GM19395 (cell line): ENCODE data around the gene PML.
"Not testable (repeated sequence)": the region's sequence is repeated elsewhere in the genome, so short reads cannot be mapped to it uniquely, and the experiment has no call there.

Experiments used
- ATAC-seq: cut with Tn5 transposase; IDR thresholded peaks from one replicate; pipeline ENCODE4 v1.9.1; 2021; ENCODE audit warnings: mild to moderate bottlenecking, moderate library complexity; ENCODE audit not compliant: unreplicated experiment

PML gene

GRCh38 chr15:74055804-74056203 is 61.3 kb downstream of the PML start:
- ATAC-seq, result no peak

- not testable (repeated sequence) for ATAC-seq
These were observed 61.8 kb downstream of the PML start for GRCh38 chr15:74056330-74056729.

DNA sequence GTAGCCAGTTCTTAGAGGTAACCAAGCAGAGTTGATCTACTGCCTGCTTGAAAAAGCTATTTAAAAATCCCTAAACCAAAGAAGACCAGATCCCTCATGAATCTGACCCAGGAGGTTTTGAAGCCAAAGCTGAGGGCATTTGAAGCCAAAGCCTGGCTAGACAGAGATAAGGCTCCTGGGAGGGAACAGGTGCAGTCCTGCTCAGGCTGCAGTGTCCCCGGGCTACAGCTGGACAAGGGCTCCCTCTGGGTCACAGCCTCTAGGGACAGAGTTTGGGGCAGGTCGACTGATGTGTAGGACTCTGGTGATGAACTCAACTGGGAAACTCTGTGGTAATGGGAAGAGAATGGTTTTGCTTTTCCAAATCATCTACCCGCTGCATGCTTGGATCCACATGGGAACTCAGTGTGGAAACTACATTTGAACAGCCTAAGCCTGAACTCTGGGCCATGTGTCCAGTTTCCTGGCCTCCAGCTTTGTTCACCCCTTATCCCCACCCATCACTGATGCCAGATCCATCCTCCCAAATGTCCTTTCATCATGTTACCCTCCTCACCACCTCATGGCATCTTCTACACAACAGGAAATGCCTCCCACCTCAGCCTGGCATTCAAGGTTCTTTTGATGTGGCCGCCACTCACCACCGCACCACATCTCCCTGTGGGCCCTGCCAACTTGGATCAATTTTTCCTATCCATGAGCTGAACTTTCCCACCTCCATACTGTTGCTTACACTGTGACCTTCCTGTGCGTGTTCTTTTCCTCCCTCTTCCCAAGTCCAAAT is 64.7 kb downstream of the PML start:
- ATAC-seq, result not testable (repeated sequence)

DNA sequence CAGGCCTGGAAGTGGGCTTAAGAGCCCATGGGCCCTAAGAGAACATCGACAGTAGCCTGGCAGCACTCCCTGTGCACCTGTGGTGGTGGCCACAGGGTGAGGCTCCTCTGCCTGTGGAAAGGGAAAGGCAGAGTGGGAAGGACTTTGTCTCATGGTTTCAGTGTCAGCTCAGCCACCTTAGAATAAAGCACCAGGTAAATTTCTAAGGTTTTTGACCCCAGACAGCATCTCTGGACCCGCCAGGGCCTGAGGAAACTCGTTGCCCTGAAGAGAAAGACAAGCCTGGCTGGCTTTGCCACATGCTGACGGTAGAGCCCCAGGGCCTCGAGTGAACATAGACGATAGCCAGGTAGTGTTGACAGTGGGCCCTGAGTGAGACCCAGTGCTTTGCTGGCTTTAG is 65.7 kb downstream of the PML start:
- ATAC-seq, result no peak

- no peak for ATAC-seq
These were observed 67.7 kb downstream of the PML start for GRCh38 chr15:74062236-74062635.

GRCh38 chr15:74062671-74063070 is 68.2 kb downstream of the PML start:
- ATAC-seq, result no peak

- not testable (repeated sequence) for ATAC-seq
These were observed 69.1 kb downstream of the PML start for GRCh38 chr15:74063425-74064146.

- ATAC-seq, result not testable (repeated sequence)
These were observed 69.7 kb downstream of the PML start for GRCh38 chr15:74064183-74064582.

GRCh38 chr15:74064822-74065221 is 70.3 kb downstream of the PML start:
- not testable (repeated sequence) for ATAC-seq

- ATAC-seq, result peak; percentile 61
These were observed 71.3 kb downstream of the PML start for GRCh38 chr15:74065684-74066411.

GRCh38 chr15:74071645-74072044 is 77.1 kb downstream of the PML start:
- ATAC-seq, result not testable (repeated sequence)

DNA sequence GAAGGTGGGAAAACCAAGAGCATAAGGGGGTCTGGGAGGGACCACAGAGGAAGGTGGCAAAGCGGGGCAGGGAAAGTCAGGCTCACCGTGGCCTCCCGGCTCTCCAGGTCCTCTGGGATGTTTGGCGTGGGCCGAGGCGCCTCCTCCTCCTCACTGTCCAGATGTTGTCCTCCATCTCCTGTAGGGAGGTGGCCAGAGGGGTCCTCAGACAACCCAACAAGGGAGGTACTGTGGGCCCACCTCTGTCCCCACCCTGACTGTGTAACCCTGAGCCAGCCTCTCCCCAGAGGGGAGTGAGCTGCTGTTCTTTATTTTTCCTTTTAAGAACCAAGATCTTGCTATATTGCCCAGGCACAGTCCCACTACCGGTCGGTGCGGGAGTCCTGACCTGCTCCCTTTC is 77.6 kb downstream of the PML start:
- not testable (repeated sequence) for ATAC-seq

DNA sequence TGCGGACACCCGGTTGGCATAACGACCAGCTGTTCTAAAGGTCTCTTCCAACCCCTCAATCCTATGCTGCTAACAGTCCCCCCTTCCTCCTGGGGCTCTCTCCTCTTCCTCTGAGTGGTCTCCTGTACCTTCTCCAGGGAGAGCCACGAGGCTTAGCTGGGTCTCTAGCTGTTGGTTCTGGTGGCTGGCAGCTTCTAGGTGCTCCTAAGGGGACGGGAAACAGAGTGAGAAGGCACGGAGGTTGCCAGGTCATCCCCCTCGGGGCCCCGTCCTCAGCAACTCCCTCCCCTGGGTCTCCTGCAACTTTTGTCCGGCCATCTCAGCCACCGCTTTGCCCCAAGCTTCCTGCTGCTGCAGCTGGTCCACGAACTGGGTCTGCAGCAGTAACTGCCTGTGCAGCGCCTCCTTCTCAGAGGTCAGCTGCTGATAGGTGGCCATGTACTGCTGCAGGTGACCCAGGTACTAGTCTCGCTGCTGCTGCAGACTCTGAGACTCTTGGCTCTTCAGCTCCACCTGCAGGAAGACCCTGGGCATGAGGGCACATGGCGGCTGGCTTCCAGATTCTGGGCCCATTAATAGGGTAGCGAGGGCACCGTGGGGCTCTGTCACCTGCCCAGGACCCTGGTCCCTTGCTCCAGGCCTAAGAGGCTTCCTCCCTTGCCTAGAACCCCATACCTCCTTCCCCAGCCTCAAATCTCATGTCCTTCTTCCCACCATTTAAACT is 78.3 kb downstream of the PML start:
- ATAC-seq, result not testable (repeated sequence)

- not testable (repeated sequence) for ATAC-seq
These were observed 81.3 kb downstream of the PML start for GRCh38 chr15:74075781-74076180.

- not testable (repeated sequence) for ATAC-seq
These were observed 87.9 kb downstream of the PML start, which contains the start of gene GOLGA6A for GRCh38 chr15:74082450-74082849. Gene GOLGA6A, minus strand, starts transcription at chr15:74082550. Its CDS starts 41 bp downstream, at chr15:74082509.

- not testable (repeated sequence) for ATAC-seq
These were observed 100.1 kb downstream of the PML start for GRCh38 chr15:74094567-74094966.

GRCh38 chr15:74095610-74096009 is 101.1 kb downstream of the PML start:
- ATAC-seq, result not testable (repeated sequence)

- not testable (repeated sequence) for ATAC-seq
These were observed 102.4 kb downstream of the PML start for GRCh38 chr15:74096753-74097474.
